Islet of Langerhans (tissue), 1 donor: ENCODE results near the gene TPM4.
"Not testable (repeated sequence)": the region's sequence is repeated elsewhere in the genome, so short reads cannot be mapped to it uniquely, and the experiment has no call there.

Experiments
- FAIRE-seq: peaks from one replicate; lab custom pipeline; 2011; peaks lifted over from hg19 to GRCh38; lab: Jason Lieb, UNC

TPM4 gene

DNA sequence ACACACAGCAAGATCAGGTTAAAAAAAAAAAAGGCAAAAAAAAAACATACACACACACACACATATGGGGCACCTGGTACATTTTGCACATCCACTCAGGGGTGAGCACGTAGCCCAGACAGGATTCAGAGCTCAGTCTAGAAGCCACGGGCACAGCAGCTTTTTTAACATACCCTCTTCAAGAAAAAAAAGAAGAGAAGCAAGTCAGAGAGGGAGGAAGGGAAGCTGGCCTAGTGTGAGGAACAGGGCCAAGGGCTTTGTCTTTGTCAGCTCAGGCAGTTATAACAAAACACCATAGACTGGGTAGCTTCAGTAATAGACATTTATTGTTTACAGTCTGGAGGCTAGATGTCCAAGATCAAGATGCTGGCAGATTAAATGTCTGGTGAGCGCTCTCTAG is 2.3 kb upstream of the TPM4 start:
- no peak for FAIRE-seq

DNA sequence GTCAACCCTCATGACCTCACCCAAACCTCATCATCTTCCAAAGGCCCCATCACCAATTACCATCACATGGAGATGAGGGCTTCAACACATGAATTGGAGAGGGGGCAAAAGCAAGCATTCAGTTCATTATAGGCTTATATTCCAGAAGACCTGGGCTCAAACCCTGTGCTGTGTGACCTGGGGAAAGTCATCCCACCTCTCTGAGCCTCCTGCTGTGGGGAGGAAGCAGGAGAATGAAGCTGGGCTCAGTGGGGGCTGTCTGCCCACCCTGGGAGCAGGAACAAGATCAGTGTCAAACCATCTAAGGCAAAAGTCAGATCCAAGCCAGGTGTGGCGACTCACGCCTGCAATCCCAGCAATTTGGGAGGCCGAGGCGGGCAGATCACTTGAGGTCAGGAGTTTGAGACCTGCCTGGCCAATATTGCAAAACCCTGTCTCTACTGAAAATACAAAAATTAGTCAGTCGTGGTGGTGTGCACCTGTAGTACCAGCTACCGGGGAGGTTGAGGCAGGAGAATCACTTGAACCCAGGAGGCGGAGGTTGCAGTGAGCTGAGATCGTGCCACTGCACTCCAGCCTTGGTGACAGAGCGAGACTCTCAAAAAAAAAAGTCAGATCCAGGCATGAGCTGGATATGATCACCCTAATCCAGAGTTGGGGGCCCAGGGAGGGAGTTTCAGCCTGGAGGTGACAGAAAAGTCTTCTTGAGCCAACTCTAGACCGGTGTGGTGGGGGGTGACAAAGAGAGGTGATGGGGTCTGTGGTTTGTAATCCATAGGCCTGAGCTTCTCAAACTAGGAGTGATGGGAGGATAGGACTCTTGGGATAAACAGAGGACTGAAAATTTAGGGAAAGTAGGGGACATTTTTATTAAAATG is 1.6 kb upstream of the TPM4 start:
- FAIRE-seq: no peak

DNA sequence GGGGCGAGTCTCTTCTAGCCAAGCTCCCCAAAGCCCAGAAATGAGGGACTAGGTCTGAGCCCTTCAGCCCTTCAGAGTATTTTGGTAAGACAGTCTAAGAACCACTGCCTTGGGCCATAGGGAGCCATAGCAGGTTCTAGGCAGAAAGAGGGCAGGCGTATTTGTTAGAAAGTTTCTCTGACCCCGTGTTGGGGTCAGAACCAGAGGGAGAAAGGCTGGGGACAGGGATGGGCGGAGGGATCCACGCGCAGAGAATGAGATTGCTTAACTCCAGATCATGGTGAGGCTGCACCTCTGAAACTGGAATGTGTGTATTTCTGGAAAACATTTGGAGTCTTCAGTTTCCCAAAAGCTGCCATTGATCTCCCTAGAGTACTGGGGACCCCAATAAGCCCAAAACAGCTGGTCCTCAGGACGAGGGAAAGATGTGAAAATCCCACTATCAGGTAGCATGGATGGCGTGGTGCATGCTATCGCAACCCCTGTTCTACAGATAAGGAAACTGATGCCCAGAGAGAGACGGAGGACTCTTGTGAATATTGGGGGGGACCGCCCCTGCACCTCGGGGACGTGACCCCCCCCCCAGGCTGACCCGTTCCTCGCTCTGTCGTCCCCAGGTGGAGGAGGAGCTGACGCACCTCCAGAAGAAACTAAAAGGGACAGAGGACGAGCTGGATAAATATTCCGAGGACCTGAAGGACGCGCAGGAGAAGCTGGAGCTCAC is 703 bp upstream of the TPM4 start:
- FAIRE-seq: no peak

DNA sequence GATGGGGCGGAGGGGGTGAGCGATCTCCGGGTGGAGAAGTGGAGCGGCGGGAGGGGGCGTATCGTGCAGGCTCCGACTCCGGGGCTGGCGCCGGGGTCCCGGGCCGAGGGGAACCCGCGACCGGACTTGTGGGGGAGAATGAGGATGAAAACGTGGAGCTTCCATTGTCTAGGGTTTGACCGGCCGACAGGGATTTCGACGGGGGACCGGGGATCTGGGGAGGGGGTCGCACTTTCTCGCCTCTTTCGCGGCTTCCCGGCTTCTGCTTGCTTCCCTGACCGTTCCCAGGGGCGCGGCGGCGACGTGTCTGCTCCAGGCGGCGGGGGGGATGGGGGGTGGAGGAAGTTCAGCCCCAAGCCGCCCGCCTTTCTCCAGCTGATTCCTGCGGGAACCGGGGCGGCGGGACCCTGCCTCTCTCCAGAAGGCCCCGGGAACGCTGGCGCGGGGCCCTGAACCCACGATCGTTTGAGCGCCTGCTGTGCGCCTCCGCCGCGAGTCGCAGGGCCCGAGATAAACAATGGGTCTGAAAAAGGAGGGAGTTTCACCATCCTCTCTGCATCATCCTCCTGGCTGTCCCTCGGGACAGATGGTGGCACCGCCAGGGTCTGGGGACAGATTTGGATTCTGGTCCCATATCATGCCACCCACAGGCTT is 790 bp downstream of the TPM4 start:
- no peak for FAIRE-seq

DNA sequence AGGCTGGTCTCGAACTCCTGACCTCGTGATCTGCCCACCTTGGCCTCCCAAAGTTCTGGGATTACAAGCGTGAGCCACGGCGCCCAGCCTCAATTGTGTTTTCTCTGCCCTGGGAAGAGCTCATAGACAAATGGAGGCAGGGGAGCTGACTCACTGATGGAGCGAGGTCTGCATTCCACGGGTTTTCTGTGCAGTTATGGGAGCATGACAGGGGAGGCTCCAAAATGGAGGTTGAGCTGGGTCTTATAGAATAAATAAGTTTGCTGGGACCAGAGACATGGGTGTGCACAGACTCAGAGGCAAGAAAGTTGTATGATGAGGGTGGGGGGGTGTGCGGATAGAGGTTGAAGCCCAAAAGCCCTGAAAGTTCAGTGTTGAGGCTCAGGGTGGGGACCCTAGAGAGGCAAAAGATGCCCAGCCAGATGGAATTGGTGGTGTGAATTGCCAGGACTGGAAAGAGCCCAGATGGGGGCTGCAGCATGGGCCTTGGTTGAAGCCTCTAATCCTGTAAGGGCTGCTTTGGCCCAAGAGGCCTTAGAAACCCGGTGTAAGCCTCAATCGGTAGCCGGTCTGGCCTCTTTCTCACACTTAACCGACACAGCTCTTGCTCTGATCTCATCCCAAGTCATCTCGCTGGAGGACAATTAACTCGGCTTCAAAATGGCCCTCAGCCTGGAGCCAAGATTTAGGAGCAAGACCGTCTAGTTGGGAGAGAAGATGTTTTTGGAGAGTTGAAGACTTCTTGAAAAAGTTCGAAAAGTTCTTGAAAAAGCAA is 1.9 kb downstream of the TPM4 start:
- FAIRE-seq: no peak

DNA sequence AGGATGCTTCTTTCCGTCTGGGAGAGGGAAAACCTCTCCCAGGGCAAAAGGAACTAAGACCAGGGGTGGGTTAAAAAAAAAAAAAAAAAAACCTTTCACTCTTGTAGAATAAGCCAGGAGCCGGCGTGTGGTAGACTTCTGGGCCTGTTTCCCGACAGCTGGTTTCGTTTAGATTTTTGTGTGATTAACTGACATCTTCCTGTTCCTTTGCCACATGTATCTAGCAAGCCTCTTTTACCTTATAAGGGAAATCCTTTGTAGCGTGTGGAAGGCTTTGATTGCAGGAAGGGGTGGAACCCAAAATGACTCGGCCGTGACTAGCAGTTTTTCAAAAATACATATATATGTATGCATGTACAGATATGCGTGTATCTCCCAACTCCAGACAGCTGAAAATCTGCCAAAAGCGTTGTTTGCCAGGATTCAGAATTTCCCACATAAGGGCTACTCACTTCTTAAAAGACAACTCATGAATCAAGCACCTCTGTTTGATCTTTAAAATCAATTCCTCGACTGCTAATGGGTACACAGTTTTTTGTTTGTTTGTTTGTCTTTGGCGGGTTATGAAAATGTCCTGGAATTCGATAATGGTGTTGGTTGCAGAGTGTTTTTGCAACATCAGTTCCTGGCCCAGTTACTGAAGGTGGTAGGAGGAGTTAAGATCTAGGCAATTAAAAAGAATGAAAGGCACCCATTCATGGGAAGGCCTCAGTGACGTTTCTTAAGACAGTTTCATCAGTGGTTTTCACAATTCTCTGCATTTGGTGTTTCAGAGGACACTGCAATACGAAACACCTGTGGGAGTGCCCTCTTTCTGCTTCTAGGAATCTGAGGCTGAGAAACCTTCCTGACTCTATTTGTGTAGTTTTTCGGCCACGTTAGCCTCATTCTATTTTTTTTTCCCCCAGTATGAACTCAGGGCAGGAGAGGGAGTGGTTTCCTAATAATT is 2.7 kb downstream of the TPM4 start:
- no peak for FAIRE-seq

DNA sequence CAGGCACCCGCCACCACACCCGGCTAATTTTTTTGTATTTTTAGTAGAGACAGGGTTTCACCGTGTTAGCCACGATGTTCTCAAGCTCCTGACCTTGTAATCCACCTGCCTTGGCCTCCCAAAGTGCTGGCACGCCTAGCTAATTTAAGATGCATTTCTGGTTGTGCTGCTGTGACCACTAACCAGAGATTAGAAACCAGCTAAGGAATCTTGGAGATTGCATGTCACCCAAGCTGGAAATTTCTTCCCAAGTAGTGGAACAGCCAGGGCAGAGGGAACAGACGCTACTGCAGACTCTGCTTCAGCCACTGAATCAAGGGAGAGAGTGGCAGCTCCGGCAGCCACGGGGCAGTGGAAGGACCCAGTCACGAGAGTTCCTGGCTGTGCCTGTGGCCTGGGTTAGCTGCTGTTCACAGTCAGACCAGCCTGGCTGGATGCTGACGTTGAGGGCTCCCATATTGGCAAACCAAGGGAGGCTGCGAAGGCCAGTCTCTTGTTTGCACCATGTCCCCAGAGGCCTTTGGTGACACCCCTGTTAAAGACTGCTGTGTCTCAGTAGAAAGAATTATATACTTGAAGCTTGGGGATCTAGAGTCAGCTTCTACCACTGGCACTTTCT is 7.9 kb downstream of the TPM4 start:
- no peak for FAIRE-seq

DNA sequence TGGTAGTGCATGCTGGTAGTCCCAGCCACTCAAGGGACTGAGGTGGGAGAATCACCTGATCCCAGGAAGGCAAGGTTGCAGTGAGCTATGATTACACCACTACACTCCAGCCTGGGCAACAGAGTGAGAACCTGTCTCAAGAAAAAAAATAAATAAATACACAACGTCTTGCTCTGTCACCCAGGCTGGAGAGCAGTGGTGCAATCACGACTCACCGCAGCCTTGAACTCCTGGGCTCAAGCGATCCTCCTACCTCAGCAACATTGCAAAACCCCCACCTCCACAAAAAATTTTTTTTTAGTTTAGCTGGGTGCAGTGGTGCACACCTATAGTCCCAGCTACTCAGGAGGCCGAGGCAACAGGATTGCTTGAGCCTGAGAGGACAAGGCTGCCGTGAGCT is 8.8 kb downstream of the TPM4 start:
- no peak for FAIRE-seq

DNA sequence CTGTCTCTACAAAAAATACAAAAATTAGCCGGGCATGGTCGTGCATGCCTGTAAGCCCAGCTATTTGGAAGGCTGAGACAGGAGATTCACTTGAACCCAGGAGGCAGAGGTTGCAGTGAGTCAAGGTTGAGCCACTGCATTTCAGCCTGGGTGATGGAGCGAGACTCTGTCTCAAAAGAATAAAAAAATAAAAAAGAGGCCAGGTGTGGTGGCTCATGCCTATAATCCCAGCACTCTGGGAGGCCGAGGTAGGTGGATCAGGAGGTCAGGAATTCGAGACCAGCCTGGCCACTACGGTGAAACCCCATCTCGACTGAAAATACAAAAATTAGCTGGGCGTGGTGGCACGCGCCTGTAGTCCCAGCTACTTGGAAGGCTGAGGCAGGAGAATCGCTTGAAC is 11.1 kb downstream of the TPM4 start:
- FAIRE-seq: not testable (repeated sequence)

DNA sequence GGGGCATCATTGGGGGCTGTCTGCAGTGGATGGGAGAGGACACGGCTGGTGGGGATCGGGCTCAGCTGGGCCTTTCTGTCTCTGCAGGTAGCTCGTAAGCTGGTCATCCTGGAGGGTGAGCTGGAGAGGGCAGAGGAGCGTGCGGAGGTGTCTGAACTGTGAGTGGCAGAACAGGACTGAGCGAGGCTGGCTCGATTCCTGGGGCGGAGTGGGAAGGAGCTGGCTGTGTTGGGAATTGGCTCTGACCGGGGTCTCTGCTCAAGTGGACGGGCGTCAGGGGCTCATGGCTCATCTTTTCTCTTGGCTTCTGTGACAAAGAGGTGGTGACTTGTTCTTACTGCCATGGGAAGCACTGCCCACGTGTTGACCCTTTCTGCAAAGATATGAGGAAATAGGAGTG is 11.6 kb downstream of the TPM4 start:
- no peak for FAIRE-seq

DNA sequence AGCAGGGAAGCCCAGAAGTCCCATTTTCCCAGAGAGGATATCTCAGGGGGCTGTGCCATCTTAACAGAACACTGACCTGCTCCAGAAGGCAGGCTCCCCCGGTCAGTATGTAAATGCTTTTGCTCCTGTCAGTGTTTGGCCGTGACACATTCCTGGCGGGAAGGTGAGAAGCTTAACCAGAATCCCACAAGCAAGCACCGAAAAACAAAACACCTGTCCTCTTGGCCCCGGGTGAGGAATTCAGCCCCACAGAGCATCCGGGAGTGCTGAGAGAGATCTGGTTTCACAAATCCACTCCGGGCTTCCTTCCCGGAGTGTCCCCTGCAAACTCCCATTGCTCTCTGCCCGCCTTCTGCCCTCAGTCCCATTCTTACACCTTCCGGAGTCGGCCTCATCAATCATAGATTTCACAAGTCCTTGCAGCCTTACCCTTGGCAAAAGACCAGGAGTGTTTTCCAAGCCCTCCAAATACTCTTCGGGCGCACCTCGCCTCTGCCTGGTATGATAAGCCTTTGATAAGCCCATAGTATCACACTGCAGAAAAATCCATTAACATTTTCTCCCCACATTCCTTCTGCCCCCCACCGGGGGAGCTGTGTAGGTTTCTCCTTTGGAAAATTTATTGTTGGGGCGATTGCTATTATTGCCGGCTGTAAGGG is 12.2 kb downstream of the TPM4 start:
- no peak for FAIRE-seq

DNA sequence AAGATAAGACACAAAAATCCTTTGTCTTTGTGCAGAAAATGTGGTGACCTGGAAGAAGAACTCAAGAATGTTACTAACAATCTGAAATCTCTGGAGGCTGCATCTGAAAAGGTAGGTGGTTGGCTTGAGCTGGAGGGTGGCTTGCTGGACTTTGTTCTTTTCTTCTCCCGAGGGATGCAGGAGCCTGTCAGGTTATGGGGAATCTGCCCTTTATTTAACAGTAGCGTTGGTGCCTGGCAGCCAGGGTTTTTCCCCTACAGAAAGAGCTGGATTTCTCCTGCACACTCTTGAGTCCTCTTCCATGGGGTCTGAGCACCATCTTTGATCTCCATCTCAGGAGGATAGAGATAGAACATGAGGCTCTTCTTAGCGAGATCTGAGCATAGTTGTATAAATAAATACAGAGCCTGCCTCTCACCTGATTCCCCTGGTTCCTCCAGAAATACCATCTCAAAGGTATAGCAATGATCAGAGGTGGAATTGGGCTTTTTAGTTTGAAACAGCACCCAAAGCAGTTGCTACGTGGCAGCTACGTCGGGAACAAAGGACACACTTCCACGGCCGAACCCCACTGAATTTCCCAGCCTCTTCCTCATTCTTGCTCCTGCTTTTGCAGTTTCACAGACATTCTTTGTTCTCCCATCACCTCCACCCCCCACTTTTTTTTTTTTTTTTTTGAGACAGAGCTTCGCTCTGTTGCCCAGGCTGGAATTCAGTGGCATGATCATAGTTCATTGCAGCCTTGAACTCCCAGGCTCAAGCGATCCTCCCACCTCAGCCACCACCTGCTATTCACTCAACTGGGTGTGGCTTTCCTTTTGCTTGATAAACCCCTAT is 12.9 kb downstream of the TPM4 start:
- FAIRE-seq: no peak

DNA sequence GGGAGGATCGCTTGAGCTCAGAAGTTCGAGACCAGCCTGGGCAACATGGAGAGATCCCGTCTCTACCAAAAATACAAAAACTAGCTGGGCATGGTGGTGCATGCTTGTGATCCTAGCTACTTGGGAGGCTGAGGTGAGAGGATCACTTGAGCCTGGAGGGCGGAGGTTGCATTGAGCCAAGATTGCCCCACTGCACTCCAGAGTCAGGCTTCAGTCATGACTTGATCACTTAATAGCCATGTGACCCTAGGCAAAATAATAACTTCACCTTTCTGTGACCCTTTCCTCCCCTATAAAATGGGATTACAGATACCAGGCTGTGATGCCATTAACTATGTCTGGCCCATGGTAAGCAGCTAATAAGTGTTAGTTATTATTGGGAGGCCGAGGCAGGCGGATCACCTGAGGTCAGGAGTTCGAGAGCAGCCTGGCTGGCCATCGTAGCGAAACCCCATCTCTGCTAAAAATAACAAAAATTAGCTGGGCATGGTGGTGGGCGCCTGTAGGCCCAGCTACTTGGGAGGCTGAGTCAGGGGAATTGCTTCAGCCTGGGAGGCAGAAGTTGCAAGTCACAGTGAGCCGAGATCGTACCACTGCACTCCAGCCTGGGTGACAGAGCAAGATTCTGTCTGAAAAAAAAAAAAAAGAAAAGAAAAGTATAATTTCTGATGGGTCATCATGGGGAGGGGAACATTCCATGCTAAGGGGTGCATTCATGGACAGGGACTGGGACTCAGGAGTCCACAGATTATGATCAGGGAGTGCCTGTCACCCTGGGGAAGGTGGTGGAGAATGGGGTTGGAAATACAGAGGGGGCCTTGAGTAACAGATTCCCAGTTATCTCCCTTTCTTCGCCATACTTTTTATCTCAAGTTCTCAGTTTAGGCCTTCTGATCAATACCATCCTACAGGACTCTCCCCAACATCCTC is 15.5 kb downstream of the TPM4 start:
- no peak for FAIRE-seq

DNA sequence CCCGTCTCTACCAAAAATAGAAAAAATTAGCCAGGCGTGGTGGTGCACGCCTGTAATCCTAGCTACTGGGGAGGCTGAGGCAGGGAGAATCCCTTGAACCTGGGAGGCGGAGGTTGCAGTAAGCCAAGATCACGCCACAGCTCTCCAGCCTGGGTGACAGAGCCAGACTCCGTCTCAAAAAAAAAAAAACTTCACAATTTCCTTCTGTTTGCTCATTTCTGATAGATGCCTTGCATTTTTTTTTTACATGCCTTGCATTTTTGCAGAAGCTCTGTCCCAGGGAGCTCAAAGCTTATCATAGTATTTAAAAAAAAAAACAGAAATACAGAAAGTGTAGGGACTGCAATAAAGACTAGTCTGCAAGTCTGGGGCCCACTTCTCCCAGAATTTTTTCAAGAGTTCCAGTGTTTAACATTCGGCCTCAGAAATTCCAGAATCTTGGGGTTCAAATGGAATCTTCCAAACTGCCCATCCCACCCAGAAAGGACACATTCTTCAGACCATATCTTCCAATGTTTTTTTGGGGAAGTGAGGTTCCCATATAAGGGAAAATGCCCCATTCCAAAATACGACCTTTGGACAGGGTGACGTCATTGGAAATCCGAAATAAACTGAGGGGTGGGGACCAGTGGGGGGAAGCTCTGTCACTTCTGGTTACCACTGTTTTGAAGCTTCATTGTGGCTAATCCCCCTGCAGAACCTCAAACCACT is 18.2 kb downstream of the TPM4 start:
- no peak for FAIRE-seq

DNA sequence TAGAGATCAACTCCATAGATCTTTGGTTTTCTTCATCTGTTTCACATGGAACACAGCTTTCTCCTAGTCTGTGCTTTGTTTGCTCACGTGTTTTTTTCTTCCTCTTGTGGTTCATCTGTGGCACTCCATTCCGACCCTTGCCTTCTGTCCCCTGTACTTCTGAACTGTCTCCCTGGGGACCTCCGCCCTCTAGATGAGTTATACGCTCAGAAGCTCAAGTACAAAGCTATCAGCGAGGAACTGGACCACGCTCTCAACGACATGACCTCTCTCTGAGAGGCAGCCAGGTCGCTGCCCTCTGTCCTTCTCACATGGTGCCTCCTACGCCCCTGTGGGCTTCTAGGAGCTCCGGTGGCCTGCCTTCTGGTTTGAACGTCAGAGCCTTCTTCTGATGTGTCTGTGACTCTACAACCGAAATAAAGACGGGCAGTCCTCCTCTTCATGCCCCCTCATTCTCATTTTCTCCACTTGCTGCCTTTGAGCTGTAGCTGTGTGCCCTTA is 18.8 kb downstream of the TPM4 start:
- no peak for FAIRE-seq

DNA sequence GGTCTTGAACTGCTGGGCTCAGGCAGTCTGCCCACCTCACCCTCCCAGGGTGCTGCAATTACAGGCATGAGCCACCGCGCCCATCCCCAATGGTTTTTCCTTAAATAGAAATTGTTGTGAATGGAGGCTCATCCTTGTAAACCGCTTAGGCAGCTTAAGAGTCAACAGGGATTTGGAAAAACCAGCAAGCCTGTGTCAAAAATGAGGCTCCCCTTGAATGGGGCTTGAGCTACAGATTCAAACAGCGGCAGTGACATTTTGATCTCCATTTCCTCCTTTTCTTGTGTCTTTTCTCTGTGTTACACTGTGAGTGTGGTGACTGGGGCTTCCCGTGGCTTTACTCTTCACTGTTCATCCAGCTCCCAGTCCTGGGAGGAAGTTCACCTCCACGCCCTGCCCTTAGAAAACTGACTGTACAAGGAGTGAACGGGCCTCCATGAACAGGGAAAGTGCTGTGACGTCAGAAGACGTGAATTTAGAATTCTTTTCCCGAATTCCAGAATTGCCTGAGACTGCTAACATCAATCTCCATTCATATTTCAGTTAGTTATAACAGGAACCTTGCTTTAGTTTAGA is 20.1 kb downstream of the TPM4 start:
- no peak for FAIRE-seq

DNA sequence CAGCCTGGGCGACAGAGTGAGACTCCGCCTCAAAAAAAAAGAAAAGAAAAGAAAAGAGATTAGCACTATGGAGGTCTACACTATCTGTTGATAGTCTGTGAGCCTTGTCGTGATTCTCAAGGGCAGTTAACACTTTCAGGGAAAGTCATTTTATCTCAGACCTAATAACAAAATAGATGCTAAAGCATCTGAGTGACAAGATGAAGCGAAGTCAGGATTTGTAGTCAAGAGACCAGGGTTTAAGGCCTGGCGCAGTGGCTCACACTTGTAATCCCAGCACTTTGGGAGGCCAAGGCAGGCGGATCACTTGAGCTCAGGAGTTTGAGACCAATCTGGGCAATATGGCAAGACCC is 22.1 kb downstream of the TPM4 start:
- no peak for FAIRE-seq
